GM19328 (cell line): ENCODE measurements around the gene MTUS2.
"Not testable (repeated sequence)": the region's sequence is repeated elsewhere in the genome, so short reads cannot be mapped to it uniquely, and the experiment has no call there.

Experiments used
- ATAC-seq: cut with Tn5 transposase; IDR thresholded peaks from one replicate; pipeline ENCODE4 v1.9.1; 2021; ENCODE audit warnings: mild to moderate bottlenecking, moderate library complexity; ENCODE audit not compliant: unreplicated experiment

The MTUS2 gene

DNA sequence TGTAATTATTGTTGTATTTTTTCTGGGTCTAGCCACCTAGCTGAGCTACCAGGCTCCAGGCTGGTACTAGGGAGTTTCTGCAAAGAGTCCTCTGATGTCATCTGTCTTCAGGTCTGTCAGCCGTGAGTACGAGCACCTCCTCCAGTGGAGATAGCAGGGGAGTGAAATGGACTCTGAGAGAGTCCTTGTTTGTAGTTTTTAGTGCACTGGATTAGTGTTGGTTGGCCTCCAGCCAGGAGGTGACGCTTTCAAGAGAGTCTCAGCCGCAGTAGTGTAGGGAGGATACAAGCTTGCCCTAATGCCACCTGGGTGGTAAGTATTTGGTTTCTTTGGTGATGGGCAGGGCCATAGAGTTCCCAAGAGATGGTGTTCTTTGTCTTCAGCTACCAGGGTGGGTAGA, 390.5 kb downstream of the MTUS2 start:
- ATAC-seq: no peak

DNA sequence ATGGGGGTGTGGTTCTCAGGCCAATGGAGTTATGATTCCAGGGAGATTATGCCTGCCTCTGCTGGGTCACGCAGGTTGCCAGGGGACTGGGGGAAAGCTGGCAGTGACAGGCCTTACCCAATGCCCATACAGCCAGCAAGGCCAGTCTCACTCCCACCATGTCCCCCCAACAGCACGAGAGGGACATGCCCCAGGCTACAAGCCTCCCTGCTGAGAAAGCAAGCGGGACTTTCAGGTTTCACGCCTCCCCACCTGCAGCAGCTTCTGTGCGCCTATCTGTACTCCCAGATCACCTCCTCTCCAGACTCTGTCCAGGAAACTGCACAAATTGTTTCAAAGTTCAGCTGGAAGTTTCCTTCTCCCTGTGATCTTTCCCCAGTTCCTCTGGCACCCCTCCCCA, 391.0 kb downstream of the MTUS2 start:
- ATAC-seq: not testable (repeated sequence)

- ATAC-seq: no peak
These were observed 402.3 kb downstream of the MTUS2 start for GRCh38 chr13:29222458-29222857.

DNA sequence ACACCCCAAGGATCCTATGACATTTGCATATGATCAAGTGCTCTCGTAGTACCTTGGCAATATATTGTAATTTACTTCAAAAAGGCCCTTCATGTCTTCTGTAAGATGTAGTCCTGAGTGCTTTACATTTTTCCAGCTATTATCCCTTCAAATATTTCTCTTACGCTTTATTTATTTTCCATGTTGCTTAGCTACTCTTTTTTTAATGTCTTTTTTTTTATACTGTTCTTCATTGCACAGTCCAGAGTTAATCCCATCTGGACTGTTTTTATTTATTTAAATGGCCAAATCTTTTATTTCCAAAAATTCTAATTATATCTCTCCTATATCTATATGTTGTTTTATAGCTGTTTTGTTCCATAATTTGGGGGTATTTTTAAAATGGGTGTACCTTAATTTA, 404.1 kb downstream of the MTUS2 start:
- no peak for ATAC-seq

GRCh38 chr13:29227576-29227975, 407.4 kb downstream of the MTUS2 start:
- ATAC-seq: no peak

- ATAC-seq: no peak
These were observed 410.2 kb downstream of the MTUS2 start for GRCh38 chr13:29230299-29230845.

DNA sequence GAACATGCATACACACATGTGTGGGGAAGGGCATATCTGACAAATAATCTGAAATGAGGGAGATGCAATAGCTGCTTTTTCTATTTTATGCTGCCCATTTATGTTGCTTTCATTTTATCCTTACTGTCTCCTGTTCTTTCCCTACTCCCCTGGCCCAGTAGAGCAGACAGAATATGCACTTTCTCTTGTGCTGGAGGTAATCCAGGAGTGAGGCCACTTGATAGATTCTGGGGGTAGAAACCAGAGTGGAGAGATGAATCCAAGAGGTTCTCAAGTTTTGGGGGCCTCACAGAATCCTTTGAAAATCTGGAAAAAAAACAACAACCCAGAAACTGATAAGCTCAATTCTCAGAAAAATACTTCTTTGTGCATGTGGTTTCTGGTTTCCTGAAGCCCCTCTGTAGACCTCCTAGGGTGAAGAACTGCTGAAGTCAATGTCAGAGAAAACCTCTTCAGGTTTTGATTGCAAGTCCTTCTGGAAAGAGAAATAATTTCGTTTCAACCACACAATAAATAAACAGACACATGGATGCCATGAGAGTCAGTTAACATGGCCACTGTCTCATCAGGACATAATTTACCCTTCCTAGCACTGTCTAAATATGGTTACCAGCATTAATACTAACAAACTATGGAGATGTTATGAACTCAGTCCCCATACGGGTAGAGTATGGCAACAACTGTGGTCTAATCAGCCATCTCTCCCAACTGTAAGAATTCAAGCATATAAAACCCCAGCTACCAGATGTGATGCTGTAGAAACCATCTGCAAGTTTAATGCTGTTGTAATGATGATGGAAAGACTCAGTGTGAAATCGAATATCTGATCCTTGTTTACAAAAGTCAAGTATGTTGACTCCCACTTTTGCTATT, 419.8 kb downstream of the MTUS2 start:
- ATAC-seq: no peak

- no peak for ATAC-seq
These were observed 434.7 kb downstream of the MTUS2 start for GRCh38 chr13:29254626-29255370.

DNA sequence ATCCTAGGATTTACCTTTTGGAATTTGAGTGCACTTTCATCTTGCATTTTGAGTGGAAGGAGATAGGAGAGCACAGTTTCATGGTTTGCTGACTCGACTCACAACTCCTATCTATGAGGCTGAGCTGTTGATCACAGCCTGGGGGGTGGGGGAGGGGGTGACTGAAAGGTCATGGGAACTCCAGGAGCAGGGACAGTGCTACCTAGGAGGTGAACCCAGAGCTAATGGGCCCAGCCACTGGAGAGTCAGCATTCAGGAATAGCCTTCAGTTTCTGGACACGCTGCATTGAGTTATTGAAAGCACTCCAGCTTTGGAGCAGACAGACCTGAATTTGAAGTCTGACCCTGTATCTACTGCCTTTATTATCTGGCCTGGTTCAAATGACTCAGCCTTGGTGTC, 435.4 kb downstream of the MTUS2 start:
- ATAC-seq: no peak

DNA sequence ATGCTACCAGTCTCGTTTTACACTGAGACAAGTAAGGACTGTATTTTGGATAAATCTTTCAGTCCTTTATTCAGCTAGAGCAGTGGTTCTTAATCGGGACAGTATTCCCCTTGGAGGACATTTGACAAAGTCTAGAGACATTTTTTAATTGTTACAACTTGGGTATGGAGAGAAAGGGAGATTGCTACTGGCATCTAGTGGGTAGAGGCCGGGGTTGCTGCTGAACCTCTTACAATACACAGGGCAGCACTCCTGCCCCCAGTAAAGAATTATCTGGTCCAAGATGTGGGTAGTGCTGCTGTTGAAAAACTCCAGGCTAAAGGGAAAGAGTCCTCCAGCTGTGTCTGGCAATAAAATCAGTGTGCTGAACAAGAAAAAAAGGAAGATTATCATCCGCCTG, 440.5 kb downstream of the MTUS2 start:
- no peak for ATAC-seq

- ATAC-seq: no peak
These were observed 446.1 kb downstream of the MTUS2 start for GRCh38 chr13:29266261-29266660.

DNA sequence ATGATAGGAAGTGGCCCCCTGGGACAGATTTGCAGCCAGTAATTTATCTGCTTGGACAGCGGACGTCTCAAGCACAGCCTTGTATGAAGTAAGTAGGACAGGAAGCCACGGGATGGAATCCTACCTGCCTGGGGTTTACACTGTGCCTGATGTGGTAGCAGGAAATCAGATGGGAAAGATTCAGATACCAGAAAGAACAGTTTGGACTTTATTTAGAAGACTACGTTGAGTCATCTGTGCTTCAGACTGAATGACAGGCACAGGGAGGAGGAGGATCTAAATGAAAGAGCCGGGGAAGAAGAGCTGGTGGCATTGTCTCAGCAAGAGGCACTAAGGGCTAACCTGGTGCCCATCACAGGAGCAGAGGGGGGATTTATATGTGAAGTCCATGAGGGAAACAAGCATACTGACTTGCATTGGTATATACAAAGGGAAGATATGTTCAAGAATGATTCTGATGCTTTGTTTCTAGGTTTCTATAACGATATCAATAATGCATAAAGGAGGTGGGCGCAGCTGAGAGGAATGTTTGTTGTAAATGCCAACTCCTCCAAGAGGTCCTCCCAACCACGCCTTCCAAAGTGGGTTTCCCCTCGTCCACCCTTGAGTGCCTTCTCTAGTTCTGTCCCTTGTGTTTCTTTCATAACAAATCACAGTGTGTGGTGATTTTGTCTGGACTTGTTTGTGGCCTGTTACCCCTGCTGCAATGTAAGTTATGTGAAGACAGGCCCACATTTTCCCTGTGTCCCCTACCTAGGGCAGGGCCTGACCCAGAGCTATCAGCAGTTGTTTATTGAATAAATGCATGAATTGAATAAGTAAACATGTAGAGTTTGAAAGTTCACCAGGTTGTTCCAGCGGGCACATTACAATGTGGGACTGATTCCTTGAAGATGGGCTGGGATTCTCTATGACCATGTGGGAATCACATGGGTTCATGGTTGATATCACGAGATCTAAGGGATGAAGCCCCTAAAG, 446.9 kb downstream of the MTUS2 start:
- ATAC-seq: no peak

- ATAC-seq: no peak
These were observed 450.3 kb downstream of the MTUS2 start for GRCh38 chr13:29270271-29270985.

GRCh38 chr13:29271606-29272005, 451.5 kb downstream of the MTUS2 start:
- ATAC-seq: no peak

DNA sequence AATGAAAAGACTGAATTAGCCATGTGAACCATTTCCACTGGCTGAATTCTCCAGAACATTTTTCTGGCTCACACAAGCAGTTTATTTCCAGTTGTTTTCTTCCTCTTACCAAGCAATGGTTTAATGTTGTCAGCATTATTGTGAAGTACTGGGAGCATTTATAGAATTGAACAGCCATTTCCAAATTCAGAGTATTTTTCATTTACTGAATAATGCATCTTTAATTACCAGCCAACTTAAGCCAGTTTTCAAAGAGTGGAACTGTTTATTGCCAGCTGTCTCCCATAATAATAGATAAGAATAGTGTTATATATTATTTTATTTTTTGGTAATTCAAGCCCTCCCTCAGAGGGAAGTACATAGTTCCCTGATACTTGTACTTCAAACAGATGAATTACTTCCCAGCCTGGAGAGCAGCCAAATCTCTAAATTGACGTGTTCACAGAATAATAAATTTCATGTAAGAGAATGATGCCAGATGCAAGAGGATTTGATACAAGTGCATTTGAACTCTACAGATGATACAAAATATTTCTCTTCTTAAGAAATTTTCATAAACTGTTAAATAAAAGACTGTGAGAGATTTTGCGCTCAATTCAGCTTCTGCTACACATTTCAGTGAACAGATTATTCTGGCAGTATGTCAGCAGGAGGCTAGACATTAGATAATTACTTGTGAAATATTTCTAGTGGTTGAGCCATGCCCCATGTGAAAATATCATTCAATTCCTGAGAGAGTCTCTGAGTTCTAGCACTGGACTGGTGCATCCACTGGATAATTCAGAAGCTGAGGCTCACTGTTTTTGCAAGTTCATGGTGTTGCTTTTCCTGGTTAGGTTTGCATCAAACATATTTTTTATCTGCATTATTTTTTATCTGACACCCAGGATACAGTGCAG, 459.5 kb downstream of the MTUS2 start:
- no peak for ATAC-seq

- ATAC-seq: no peak
These were observed 461.9 kb downstream of the MTUS2 start for GRCh38 chr13:29281932-29282495.

DNA sequence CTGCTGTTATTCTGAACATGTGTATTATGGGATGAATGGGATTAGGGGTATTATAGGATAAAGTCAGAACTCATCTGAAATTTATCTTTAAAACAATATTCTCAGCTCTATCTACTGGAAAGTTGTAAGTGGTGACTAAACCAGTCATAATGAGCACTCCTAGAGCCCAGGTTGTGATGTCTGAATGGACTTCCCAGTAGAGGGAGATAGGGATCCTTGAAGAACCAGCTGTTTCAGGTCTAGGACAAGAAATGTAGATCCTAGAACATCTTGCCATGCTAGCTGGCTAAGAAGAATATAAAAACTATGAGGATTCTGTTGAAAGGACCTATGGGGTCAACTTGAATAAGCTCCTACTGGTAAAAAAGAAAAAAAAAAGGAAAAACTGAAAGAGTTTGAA, 464.6 kb downstream of the MTUS2 start:
- ATAC-seq: no peak

DNA sequence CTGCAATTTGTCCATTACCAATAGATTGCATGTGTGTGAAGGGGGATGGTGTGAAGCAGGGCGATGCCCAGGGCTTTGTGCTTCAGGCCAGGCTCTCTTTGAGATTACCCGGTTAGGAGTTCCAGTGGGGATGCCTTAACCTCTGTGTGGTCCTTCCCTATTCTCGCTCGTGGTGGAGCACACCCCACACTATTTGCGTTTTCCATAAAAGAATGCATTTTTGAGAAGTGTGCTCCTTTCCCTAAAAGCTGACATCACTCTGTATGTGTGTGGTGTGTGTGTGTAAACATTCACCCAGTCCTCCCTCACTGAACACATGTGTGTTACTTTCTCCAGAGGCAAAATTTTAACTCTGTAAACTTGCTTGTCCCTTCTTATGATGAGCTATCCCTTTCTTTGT, 467.1 kb downstream of the MTUS2 start:
- no peak for ATAC-seq

- no peak for ATAC-seq
These were observed 471.9 kb downstream of the MTUS2 start for GRCh38 chr13:29292045-29292444.
